ENCODE results near the gene KLHL40.

KLHL40 gene

DNA sequence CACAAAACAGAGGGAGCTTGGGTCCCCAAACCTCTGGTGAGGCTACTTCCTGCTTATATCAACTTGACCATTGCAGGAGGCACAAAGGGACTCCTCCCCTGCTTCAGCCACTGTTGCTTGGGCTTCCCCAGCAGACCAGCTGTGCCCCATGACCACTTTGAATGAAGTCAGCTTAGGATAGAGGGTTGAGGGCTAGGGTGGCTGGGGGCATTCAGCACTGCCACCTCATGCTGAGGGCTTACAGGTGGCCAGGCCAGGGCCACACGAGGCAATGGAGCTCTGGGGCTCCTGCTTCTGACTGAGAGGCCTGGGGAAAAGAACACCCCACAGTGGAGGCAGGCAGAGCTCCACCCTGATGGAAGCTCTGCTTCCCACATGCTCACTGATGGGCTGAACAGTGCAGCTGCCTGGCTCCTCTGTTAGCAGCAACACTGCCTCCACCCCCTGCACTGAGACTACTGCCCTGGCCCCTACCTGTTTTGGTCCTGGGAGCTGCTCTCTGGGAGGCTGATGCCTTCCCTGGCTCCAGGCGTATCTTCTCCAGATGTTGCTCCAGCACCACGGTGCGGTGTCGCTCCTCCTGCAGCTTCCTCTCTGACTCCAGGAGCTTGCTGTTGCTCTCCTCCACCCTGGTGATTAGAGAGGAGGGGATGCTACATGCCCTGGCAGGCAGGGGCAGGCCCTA, 27.5 kb downstream of the KLHL40 start:
- no peak for DNase-seq (ENCODE audit: extremely low read depth, low read depth)
- TF ChIP-seq, protein P1, sequence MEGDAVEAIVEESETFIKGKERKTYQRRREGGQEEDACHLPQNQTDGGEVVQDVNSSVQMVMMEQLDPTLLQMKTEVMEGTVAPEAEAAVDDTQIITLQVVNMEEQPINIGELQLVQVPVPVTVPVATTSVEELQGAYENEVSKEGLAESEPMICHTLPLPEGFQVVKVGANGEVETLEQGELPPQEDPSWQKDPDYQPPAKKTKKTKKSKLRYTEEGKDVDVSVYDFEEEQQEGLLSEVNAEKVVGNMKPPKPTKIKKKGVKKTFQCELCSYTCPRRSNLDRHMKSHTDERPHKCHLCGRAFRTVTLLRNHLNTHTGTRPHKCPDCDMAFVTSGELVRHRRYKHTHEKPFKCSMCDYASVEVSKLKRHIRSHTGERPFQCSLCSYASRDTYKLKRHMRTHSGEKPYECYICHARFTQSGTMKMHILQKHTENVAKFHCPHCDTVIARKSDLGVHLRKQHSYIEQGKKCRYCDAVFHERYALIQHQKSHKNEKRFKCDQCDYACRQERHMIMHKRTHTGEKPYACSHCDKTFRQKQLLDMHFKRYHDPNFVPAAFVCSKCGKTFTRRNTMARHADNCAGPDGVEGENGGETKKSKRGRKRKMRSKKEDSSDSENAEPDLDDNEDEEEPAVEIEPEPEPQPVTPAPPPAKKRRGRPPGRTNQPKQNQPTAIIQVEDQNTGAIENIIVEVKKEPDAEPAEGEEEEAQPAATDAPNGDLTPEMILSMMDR (IDR thresholded peaks at IDR 0.05; ENCODE audit: low read depth, low read length), result no peak

DNA sequence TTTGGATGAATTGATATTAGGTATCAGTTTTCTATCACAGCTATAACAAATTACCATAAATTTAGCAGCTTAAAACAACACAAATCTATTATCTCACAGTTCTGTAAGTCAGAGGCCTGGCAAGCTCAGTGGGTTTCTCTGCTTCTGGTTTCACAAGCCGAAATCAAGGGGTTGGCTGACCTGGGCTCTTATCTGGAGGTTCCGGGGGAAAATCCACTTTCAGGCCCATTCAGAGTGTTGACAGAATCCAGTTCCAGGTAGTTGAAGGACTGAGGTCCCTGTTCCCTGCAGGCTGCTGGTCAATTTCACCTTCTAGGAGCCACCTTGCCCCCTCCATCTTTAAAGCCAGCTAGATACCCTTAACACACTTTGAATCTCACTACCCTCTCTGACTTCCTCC, 28.4 kb downstream of the KLHL40 start:
- no peak for DNase-seq (ENCODE audit: extremely low read depth, low read depth)
- TF ChIP-seq, protein P1 (IDR thresholded peaks at IDR 0.05; ENCODE audit: low read depth, low read length), result no peak

DNA sequence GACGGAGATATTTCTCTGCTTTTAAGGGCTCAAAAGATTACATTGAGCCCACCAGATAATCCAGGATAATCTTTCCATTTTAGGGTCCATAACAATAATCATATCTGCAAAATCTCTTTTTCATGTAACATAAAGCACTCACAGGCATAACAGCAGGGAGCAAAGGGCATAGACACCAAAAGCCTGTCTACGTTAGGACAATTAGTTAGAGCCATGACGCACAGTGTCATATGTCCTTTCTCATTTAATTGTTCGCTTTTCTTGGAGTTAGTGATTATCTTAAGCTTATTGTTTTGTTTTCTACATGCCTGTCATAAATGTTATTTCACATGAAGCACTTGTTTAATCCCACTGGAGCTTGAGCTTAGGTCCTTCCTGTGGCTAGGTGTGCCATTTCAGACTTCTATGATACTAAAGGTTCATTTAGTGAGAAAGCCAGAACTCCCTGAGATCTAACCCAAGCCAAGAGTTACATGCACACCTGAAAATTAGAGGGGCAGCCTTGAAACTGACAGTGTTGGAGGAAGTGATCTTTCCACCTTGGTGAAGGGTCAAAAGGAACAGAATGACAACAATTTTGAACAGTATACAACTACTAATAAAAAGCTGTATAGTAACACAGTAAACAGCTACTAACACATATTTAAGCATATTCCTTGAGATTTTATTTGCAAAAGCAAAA, 29.0 kb downstream of the KLHL40 start:
- TF ChIP-seq, protein P1 (IDR thresholded peaks at IDR 0.05; ENCODE audit: low read depth, low read length), result no peak
- no peak for DNase-seq (ENCODE audit: extremely low read depth, low read depth)

DNA sequence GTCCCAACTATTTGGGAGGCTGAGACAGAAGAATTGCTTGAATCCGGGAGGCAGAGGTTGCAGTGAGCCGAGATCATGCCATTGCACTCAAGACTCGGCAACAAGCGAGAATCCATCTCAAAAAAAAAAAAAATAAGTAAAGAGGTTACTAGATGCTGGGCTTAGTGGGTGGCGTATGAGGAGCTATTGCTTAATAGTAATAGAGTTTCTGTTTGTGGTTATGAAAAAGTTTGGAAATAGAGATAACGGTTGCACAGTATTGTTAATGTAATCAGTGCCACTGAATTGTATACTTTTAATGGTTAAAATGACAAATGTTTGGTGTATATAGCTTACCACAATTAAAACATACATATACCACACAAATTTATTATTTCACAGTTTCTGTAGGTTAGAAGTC, 32.0 kb downstream of the KLHL40 start:
- no peak for DNase-seq (ENCODE audit: extremely low read depth, low read depth)
- TF ChIP-seq, protein P1 (IDR thresholded peaks at IDR 0.05; ENCODE audit: low read depth, low read length), result no peak

DNA sequence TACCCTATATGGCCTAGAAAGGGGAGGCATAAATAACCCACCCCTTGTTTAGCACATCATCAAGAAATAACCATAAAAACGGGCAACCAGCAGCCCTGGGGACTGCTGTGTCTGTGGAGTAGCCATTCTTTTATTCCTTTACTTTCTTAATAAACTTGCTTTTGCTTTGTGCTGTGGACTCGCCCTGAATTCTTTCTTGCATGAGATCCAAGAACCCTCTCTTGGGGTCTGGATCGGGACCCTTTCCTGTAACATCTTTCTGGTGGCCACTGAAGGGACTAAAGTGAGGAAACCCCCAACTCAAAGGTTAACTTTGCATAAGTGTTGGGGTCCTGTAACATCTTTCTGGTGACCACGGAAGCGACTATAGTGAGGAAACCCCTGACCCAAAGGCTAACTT, 33.0 kb downstream of the KLHL40 start:
- TF ChIP-seq, protein P1 (IDR thresholded peaks at IDR 0.05; ENCODE audit: low read depth, low read length), result no peak
- no peak for DNase-seq (ENCODE audit: extremely low read depth, low read depth)

DNA sequence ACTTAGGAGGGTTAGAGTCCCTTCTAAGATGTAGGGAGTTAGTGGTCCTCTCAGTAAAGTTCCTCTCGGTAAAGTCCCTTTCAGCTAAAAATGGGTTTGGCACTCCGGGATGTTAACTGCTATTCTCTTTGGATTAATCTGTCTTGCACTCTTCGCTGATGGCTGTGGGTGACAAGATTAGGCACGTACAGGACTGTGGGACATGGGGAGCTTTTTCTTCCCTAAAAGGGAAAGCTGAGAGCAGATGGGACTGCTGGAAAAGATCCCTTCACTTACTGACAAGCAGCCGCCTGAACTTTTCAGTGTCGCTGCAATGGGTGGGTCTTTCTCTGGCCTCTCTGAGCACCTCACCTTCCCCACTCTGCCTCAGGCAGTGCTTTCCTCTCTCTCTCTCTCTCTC, 33.7 kb downstream of the KLHL40 start:
- no peak for DNase-seq (ENCODE audit: extremely low read depth, low read depth)
- TF ChIP-seq, protein P1 (IDR thresholded peaks at IDR 0.05; ENCODE audit: low read depth, low read length), result no peak

DNA sequence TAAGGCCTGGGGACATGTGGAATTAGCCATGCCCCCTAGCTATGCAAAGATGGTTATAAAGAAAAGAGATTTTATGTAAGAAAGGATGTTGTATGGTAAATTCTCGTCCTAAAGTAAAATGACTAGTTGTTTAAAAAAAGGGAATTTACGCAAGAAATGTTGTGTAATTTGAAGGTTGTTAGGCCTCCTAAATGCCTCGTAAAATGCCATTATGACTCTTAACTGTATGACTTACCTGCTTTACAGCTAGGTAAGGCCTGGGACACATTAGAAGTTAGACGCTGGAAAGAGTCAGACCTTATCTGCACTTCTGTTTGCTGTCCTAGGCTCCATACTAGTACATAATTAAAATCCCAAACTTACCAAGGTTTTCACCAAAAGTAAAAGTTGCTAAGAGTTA, 34.8 kb downstream of the KLHL40 start:
- no peak for DNase-seq (ENCODE audit: extremely low read depth, low read depth)
- TF ChIP-seq, protein P1 (IDR thresholded peaks at IDR 0.05; ENCODE audit: low read depth, low read length), result no peak

Measured in AG09319 (cell line).